ENCODE measurements around the gene CELF2. TPM values are rescaled to one million over a fixed set of nuclear protein-coding genes. Genes with fewer than 3 reads are reported as not detected.
A peak's percentile ranks its signal among the peaks of the same experiment; 100 is the strongest.

CELF2 gene
- total RNA-seq, 1 donor from 2014 or later, result 54.3 TPM

- Histone ChIP-seq H3K9me3 (no peaks in the 10 kb centered on the region), H3K4me3 (no peak overlapping the region), H3K27me3 (no peaks in the 10 kb centered on the region), H3K27ac (no peak overlapping the region), H3K36me3 (no peaks in the 10 kb centered on the region), H3K4me1 (peaks cover 6% of the 10 kb centered on the region)
- intact Hi-C loops (cut with DNase I), result no loop called here
- DNase-seq (ENCODE audit: extremely low spot score in 2 of 2), result no peak
- TF ChIP-seq CTCF (IDR thresholded peaks at IDR 0.05) (no peak), POLR2A (IDR thresholded peaks at IDR 0.05) (no peak), POLR2AphosphoS5 (IDR thresholded peaks at IDR 0.05; ENCODE audit: insufficient read depth in 1 of 2, low read depth in 1 of 2) (no peak)
Measured at GRCh38 chr10:11266426-11266825, 248.8 kb downstream of the CELF2 start.

GRCh38 chr10:11270135-11270857 lies 252.6 kb downstream of the CELF2 start:
- TF ChIP-seq CTCF (IDR thresholded peaks at IDR 0.05) (peak; percentile 34 to 60 (median 59)), POLR2A (IDR thresholded peaks at IDR 0.05) (no peak), POLR2AphosphoS5 (IDR thresholded peaks at IDR 0.05; ENCODE audit: insufficient read depth in 1 of 2, low read depth in 1 of 2) (no peak)
- Histone ChIP-seq H3K4me3 (no peak overlapping the region), H3K27ac (no peak overlapping the region), H3K4me1 (no peaks in the 10 kb centered on the region), H3K9me3 (no peaks in the 10 kb centered on the region), H3K27me3 (no peaks in the 10 kb centered on the region), H3K36me3 (no peaks in the 10 kb centered on the region)
- intact Hi-C loops (cut with DNase I), result no loop called here
- DNase-seq (ENCODE audit: extremely low spot score in 2 of 2), result no peak

- H3K9me3 ChIP-seq, result no peaks in the 10 kb centered on the region
- DNase-seq (ENCODE audit: extremely low spot score in 2 of 2), result no peak
- no peak overlapping the region for H3K4me3 ChIP-seq
- no peaks in the 10 kb centered on the region for H3K27me3 ChIP-seq
- H3K36me3 ChIP-seq, result no peaks in the 10 kb centered on the region
- no peaks in the 10 kb centered on the region for H3K4me1 ChIP-seq
- TF ChIP-seq CTCF (IDR thresholded peaks at IDR 0.05) (peak in 1 of 3 experiments; percentile 13), POLR2AphosphoS5 (IDR thresholded peaks at IDR 0.05; ENCODE audit: insufficient read depth in 1 of 2, low read depth in 1 of 2) (no peak), POLR2A (IDR thresholded peaks at IDR 0.05) (no peak)
- intact Hi-C loops (cut with DNase I), result no loop called here
- no peak overlapping the region for H3K27ac ChIP-seq
Measured at GRCh38 chr10:11270858-11271179, 253.1 kb downstream of the CELF2 start.

GRCh38 chr10:11272915-11273389 lies 255.3 kb downstream of the CELF2 start:
- intact Hi-C loops (cut with DNase I), result no loop called here
- no peak for DNase-seq (ENCODE audit: extremely low spot score in 2 of 2)
- H3K36me3 ChIP-seq, result no peaks in the 10 kb centered on the region
- H3K27ac ChIP-seq, result no peak overlapping the region
- H3K9me3 ChIP-seq, result no peaks in the 10 kb centered on the region
- no peaks in the 10 kb centered on the region for H3K27me3 ChIP-seq
- no peak overlapping the region for H3K4me3 ChIP-seq
- no peak for TF ChIP-seq POLR2A (IDR thresholded peaks at IDR 0.05)
- TF ChIP-seq POLR2AphosphoS5 (IDR thresholded peaks at IDR 0.05; ENCODE audit: insufficient read depth in 1 of 2, low read depth in 1 of 2), result no peak
- no peak for TF ChIP-seq CTCF (IDR thresholded peaks at IDR 0.05)
- no peaks in the 10 kb centered on the region for H3K4me1 ChIP-seq

- TF ChIP-seq POLR2AphosphoS5 (IDR thresholded peaks at IDR 0.05; ENCODE audit: insufficient read depth in 1 of 2, low read depth in 1 of 2) (no peak), POLR2A (IDR thresholded peaks at IDR 0.05) (no peak), CTCF (IDR thresholded peaks at IDR 0.05) (no peak)
- no peaks in the 10 kb centered on the region for H3K9me3 ChIP-seq
- no peaks in the 10 kb centered on the region for H3K27me3 ChIP-seq
- no peaks in the 10 kb centered on the region for H3K4me1 ChIP-seq
- DNase-seq (ENCODE audit: extremely low spot score in 2 of 2), result no peak
- intact Hi-C loops (cut with DNase I), result no loop called here
- no peak overlapping the region for H3K27ac ChIP-seq
- no peak overlapping the region for H3K4me3 ChIP-seq
- no peaks in the 10 kb centered on the region for H3K36me3 ChIP-seq
Measured at GRCh38 chr10:11274452-11274851, 256.8 kb downstream of the CELF2 start.

Measured in vagina (tissue), 2 donors.